Fibroblast of mammary gland (primary cell): ENCODE data around the gene IP6K3.

Source experiments
- DNase-seq: peaks from one replicate; pipeline ENCODE4 v3.0.0-alpha.2; 2010; ENCODE audit warnings: low read depth
- H3K4me3 ChIP-seq: 2 replicates; pipeline ENCODE4 v1.5.1; 2011; ENCODE audit warnings: low read depth, mild to moderate bottlenecking, low read length, moderate library complexity; ENCODE audit not compliant: control insufficient read depth
- TF ChIP-seq, protein P1 (sequence below): conservative IDR thresholded peaks from 2 replicates; pipeline ENCODE4 v1.5.1; 2011; ENCODE audit warnings: low read depth, low read length, inconsistent platforms; ENCODE audit not compliant: control insufficient read depth, insufficient read depth

Gene IP6K3

DNA sequence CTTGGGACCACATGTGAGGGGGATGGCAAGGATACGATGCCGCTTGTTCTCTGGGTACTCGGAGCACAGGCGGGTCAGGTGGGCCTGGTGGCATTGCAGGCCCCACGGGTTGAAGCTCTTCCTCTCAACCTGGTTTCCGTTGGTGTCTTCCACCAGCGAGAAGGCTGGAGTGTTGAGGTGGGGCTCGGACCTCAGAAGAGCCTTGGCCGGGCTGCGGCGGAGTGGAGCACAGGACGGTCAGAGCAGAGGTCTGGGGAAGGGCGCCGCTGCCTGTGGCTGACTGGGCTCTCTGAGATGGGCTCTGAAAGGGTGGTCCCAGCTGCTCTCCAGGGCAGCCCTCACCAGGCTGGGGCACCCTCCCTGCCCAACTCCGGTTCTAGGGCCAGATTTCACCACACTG lies 20.0 kb downstream of the IP6K3 start:
- TF ChIP-seq, protein P1, sequence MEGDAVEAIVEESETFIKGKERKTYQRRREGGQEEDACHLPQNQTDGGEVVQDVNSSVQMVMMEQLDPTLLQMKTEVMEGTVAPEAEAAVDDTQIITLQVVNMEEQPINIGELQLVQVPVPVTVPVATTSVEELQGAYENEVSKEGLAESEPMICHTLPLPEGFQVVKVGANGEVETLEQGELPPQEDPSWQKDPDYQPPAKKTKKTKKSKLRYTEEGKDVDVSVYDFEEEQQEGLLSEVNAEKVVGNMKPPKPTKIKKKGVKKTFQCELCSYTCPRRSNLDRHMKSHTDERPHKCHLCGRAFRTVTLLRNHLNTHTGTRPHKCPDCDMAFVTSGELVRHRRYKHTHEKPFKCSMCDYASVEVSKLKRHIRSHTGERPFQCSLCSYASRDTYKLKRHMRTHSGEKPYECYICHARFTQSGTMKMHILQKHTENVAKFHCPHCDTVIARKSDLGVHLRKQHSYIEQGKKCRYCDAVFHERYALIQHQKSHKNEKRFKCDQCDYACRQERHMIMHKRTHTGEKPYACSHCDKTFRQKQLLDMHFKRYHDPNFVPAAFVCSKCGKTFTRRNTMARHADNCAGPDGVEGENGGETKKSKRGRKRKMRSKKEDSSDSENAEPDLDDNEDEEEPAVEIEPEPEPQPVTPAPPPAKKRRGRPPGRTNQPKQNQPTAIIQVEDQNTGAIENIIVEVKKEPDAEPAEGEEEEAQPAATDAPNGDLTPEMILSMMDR, result no peak
- DNase-seq, result no peak

DNA sequence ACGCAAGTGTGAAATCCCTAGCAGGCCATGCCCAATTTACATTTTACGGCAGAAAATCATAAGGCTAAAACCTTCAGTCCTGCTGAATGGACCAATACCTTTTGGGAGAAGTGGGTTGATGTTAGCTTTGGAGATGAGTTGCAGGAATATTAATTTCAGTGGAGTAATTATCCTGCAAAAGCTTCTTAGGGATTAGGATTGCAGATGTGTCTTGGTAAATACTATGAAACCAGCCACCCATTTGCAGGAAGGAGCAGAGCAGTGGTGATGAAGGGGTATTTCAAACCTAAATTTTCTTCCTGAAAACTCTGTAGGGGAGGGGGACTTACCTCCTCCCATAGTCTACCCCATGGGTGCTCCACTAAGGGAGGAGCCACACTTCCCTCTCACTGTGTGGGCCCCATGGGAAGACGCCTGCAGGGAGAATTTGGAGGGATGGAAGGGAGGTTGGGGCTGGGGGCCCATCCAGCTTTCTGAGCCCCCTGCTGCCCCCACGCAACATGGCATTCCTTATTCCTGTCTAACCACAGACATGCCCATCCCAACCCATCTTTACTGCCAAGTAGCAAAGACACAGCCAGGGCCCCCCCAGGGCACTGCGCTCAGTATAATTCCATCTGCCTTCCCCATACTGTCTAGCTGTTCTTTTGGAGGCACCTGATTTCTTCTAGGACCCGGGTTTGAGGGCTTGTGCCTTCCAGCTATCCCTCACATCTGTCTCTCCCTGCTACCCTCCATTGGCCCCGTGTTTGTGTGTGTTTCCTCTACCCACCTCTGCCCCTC lies 20.6 kb downstream of the IP6K3 start:
- TF ChIP-seq, protein P1, result no peak

More for the DNA sequence above, 20.0 kb downstream of the IP6K3 start:
- H3K4me3 ChIP-seq, result no peak overlapping the region

DNA sequence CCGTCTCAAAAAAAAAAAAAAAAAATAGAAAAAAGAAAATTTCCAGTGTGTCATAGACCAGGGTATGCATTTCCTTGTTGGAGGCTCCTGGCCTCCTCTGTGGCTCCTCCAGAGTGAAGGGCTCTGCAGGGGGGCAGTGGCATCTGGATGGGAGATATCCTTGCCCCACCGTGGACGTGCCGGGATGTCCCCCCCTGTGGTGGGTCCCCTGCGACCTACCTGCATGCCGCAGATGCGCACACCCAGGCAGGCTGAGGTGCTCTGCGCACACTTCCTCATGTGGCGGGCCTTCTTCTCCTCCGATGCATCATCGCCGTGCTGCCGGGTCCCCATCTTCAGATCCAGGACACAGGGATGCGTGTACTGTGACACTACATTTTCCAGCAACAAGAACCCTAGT lies 21.5 kb downstream of the IP6K3 start:
- no peak for DNase-seq
- H3K4me3 ChIP-seq, result no peak overlapping the region
- TF ChIP-seq, protein P1, result no peak

More for the DNA sequence above, 20.6 kb downstream of the IP6K3 start:
- no peak overlapping the region for H3K4me3 ChIP-seq
- DNase-seq, result no peak

DNA sequence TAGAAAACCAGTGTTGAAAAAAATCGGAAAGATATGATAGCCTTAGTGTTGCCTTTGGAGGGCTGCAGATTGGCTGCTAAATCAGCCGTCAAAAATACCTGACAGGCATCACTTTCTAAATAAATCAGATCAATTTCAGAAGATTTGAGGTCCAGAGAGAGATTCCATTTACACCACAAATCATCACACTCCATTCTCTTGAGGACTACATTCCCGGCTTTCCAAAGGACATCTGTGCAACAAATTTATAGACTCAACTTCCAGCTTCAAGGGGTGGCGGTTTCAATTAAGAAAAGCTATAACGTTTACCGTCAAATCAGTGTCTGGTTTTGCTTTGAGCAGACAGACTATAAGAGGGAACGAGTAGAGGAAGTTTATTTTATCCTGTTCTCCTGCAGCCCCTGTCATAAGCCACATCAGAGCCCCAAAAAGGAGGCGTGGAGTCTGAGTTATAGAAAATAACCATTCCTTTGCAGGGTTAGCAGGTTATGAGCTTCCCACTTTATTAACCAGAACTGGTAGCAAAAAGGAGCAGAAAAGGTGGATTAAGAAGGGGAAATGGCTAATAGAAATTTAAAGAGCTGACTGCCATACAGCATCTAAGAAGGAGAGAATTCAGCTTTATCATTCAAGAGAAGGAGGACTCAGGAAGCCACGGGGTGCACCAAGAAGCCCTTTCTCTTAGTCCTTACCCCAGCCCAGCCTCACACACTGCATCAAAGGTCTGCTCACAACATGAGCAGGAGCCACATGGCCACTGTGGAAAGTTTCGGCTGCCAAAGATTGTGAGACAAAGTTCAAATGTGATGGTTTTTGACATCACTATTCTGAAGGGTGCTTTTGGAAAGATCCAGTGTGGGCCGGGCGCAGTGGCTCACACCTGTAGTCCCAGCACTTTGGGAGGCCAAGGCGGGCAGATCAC lies 22.3 kb downstream of the IP6K3 start:
- no peak for DNase-seq
- TF ChIP-seq, protein P1, result no peak
- no peak overlapping the region for H3K4me3 ChIP-seq

DNA sequence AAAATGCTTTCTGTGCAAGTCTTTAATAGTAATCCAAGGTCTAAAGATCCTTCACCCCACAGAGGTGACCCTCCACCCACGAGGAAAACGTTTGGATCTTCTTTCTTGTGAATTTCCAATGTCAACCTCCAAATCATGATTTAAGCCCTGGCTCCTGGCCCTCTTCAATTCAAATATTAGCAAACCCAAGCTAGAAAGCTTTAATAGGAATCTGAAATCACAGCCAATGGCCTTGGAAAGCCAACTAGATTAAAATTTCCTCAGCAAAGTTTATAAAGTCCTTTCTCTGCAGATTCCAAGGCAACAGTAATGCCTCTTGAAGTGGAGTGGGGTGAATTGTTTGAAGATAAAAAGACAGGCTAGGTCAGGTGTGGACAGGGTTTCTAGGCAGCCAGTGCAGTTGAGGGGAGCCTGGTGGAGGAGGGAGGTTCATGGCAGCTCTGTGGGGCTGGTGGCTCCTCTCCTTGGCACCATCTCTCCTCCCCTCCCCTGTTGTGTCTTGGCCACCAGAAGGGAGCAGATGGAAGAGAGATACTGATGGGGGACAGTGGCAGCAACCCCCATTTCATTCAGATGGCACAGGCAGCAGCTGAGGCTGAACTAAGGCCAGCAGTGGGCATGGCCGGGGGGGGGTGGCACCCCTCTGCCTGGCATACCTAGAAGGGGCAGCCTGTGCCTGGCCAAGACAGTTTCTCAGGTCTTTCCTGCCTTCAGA lies 23.2 kb downstream of the IP6K3 start:
- TF ChIP-seq, protein P1, result no peak
- no peak for DNase-seq
- no peak overlapping the region for H3K4me3 ChIP-seq

DNA sequence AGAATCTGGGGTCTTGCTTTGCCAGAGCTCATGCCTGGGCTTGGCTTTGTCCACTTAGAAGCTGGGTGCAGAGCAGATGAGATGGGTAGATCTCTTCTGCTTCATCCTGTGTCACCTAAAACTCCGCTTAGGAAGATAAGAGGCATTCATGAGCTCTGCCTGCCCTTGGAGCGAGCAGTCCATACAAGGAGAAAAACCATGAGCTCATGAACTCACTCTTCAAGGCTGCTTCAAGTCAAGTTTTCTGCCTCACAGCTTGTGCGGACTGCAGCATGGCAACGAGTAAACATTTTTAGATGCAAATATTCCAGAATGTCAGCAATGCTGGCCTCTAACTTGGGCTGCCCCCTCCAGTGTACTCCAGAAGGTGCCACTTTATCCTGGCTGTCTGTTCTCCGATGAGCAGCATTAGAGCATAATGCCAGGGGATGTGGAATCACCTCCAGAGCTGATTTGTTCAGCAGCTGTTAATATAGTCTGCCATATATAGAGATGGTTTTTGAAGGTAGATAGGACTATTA lies 24.5 kb downstream of the IP6K3 start:
- TF ChIP-seq, protein P1, result no peak
- H3K4me3 ChIP-seq, result no peak overlapping the region
- no peak for DNase-seq
